B cell (primary cell): ENCODE data around the gene N4BP2L2. TPM values are rescaled to one million over a fixed set of nuclear protein-coding genes. Genes with fewer than 3 reads are reported as not detected.

ENCODE experiments used
- ATAC-seq: fragments of 200-7000 bp; cut with Tn5 transposase; one replicate; pipeline ENCODE4 v1.10.0; 2021; ENCODE audit warnings: low read depth, mild to moderate bottlenecking, moderate number of reproducible peaks, moderate library complexity
- CTCF ChIA-PET: fragments of 350-600 bp; sonication (Branson Sonifier 250); formaldehyde crosslinking; loops from one replicate; lab custom pipeline; 2021; ENCODE audit warnings: antibody characterized with exemption, inconsistent platforms; lab: Charles Lee
- POLR2A ChIA-PET: fragments of 350-600 bp; sonication (Branson Sonifier 250); formaldehyde crosslinking; loops from one replicate; lab custom pipeline; 2021; ENCODE audit warnings: antibody characterized with exemption; lab: Charles Lee
- DNase-seq: peaks from one replicate; pipeline ENCODE4 v3.0.0; 2013
- H2AFZ ChIP-seq: 2 replicates; pipeline ENCODE4 v1.6.1; 2012; ENCODE audit warnings: mild to moderate bottlenecking, low read depth, low read length; ENCODE audit not compliant: insufficient read depth, poor library complexity, severe bottlenecking
- H3K27ac ChIP-seq, 2 donors: 1 replicate in 1 of 2; 2 replicates in 1 of 2; pipeline ENCODE4 v1.5.1; 2012 to 2013; ENCODE audit warnings: low read length in 2 of 2, mild to moderate bottlenecking in 2 of 2, moderate library complexity in 1 of 2
- H3K27me3 ChIP-seq, 4 experiments: fragments of 200-600 bp in 1 of 4; sonication (generic) in 1 of 4; replicated peaks in 1 of 4; 1 replicate in 2 of 4; 2 replicates in 2 of 4; pipeline versions ENCODE4 v1.6.1 to v1.7.0; 2013 to 2016; ENCODE audit warnings: low read length in 3 of 4, mild to moderate bottlenecking in 2 of 4, mixed read lengths in 1 of 4, moderate library complexity in 1 of 4; ENCODE audit not compliant: insufficient read depth in 4 of 4, control insufficient read depth in 3 of 4; ENCODE audit errors: control extremely low read depth in 1 of 4
- H3K36me3 ChIP-seq, 2 experiments: replicated peaks in 1 of 2; 1 replicate in 1 of 2; 2 replicates in 1 of 2; pipeline versions ENCODE4 v1.6.1 to v1.7.1; 2013; ENCODE audit warnings: low read length in 1 of 2; ENCODE audit not compliant: insufficient read depth in 2 of 2, control insufficient read depth in 1 of 2; ENCODE audit errors: control extremely low read depth in 1 of 2, extremely low read depth in 1 of 2
- H3K4me1 ChIP-seq, 2 donors: fragments of 200-600 bp in 1 of 2; sonication (generic) in 1 of 2; 1 replicate in 1 of 2; 2 replicates in 1 of 2; pipeline versions ENCODE4 v1.5.1 to v1.6.1; 2013 to 2017; ENCODE audit warnings: low read length in 2 of 2; ENCODE audit not compliant: control insufficient read depth in 2 of 2, insufficient read depth in 2 of 2
- H3K4me2 ChIP-seq: replicated peaks from 2 replicates; pipeline ENCODE3; 2012; ENCODE audit warnings: mild to moderate bottlenecking, low read depth, low read length; ENCODE audit not compliant: poor library complexity, severe bottlenecking
- H3K4me3 ChIP-seq, 5 experiments: fragments of 200-600 bp in 1 of 5; sonication (generic) in 1 of 5; 1 replicate in 3 of 5; 2 replicates in 2 of 5; pipeline versions ENCODE4 v1.5.1 to v1.7.0; 2011 to 2016; ENCODE audit warnings: low read length in 4 of 5, mild to moderate bottlenecking in 4 of 5, low read depth in 2 of 5, control low read depth in 1 of 5, moderate library complexity in 1 of 5; ENCODE audit not compliant: insufficient read depth in 1 of 5; ENCODE audit errors: control extremely low read depth in 1 of 5, extremely low read depth in 1 of 5
- H3K79me2 ChIP-seq: fragments of 200-600 bp; sonication (generic); one replicate; pipeline ENCODE4 v1.6.0; 2016; ENCODE audit warnings: low read length; ENCODE audit not compliant: control insufficient read depth, insufficient read depth
- H3K9ac ChIP-seq: fragments of 200-600 bp; sonication (generic); 2 replicates; pipeline ENCODE4 v1.6.1; 2017; ENCODE audit warnings: mild to moderate bottlenecking, low read length, moderate library complexity
- H3K9me3 ChIP-seq, 3 donors: one replicate each; pipeline versions ENCODE4 v1.6.1 to v1.7.1; 2013; ENCODE audit warnings: low read length in 2 of 3; ENCODE audit not compliant: control insufficient read depth in 2 of 3, insufficient read depth in 1 of 3; ENCODE audit errors: control extremely low read depth in 1 of 3
- H4K20me1 ChIP-seq: 2 replicates; pipeline ENCODE4 v1.6.0; 2012; ENCODE audit warnings: mild to moderate bottlenecking, low read length; ENCODE audit not compliant: insufficient read depth, control insufficient read depth, poor library complexity, severe bottlenecking
- H3K27ac Mint-ChIP-seq: one replicate; pipeline ENCODE4 v1.8.0; 2021; ENCODE audit warnings: mixed read lengths
- H3K27me3 Mint-ChIP-seq: one replicate; pipeline ENCODE4 v1.8.0; 2021; ENCODE audit warnings: mixed read lengths
- H3K4me1 Mint-ChIP-seq: one replicate; pipeline ENCODE4 v1.8.0; 2021; ENCODE audit warnings: mixed read lengths
- H3K4me3 Mint-ChIP-seq: one replicate; pipeline ENCODE4 v1.8.0; 2021; ENCODE audit warnings: mixed read lengths
- H3K9me3 Mint-ChIP-seq: one replicate; pipeline ENCODE4 v1.8.0; 2022; ENCODE audit warnings: mixed read lengths; ENCODE audit not compliant: insufficient read depth
- EZH2 ChIP-seq: IDR thresholded peaks from 2 replicates; pipeline ENCODE4 v1.6.1; 2012; ENCODE audit warnings: borderline replicate concordance, low read depth, mild to moderate bottlenecking, moderate library complexity, low read length; ENCODE audit not compliant: insufficient read depth, poor library complexity, severe bottlenecking
- WGBS: methylation state at CpG from one replicate; pipeline ENCODE4 v1.1.5; 2013; ENCODE audit warnings: missing lambda C conversion rate; ENCODE audit not compliant: insufficient coverage; 5-methylcytosine and 5-hydroxymethylcytosine counted together
- intact Hi-C: fragments of 100-400 bp; cut with micrococcal nuclease; formaldehyde crosslinking; loops from one replicate; pipeline ENCODE4 v1.10.0; 2022
- polyA plus RNA-seq: library from polyadenylated mRNA; depleted of rRNA; stranded (reverse); fragments of >200 nt; gene quantifications from 2 replicates; pipeline ENCODE4 v1.2.3, GENCODE V29; 2012
- total RNA-seq, 2 donors: library from RNA; stranded (reverse); fragments of 120-200 nt in 1 of 2; gene quantifications; 1 replicate in 1 of 2; 2 replicates in 1 of 2; pipeline versions ENCODE4 v1.2.3 to v1.2.4, GENCODE V29; 2013 to 2022
- TF ChIP-seq, protein P1 (sequence below): fragments of 200-600 bp; IDR thresholded peaks from one replicate; pipeline ENCODE4 v1.8.0; 2022; ENCODE audit warnings: antibody characterized with exemption, mild to moderate bottlenecking

The N4BP2L2 gene
- total and polyA plus RNA-seq, 2 donors (not counting 1 experiment from before 2014, with no cell fraction given) = 63.9 to 239 TPM

DNA sequence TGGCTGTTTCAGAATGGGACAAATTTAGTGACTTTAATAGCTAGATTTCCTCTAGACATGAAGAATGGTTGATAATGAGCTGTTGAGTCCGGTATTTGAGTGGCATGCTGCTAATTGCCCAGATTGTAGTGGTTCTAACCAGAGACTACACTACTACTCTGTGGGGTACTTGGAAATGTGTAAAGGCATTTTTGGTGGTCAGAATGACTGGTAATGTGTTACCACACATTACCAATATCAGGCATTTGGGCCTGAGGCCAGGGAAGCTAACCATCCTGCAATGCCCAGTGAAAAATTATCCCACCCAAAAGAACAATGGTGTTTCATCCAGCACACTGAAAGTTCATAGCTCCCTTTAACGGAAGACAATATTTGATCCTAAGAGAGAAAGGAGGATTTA lies 93.1 kb downstream of the N4BP2L2 start:
- Histone ChIP-seq H3K4me3 (no peak overlapping the region), H3K27me3 (no peaks in the 10 kb centered on the region), H4K20me1 (no peaks in the 10 kb centered on the region), H3K27ac (no peak overlapping the region), H3K9ac (no peak overlapping the region), H3K4me2 (no peak overlapping the region), H2AFZ (no peak overlapping the region), H3K9me3 (no peaks in the 10 kb centered on the region), H3K36me3 (no peaks in the 10 kb centered on the region), H3K4me1 (peaks cover 13 to 15% of the 10 kb centered on the region in 2 donors), H3K79me2 (no peaks in the 10 kb centered on the region)
- no peak for ATAC-seq
- Mint-ChIP-seq H3K4me3 (no peak overlapping the region), H3K27ac (no peak overlapping the region), H3K27me3 (no peaks in the 10 kb centered on the region), H3K9me3 (no peaks in the 10 kb centered on the region), H3K4me1 (peaks cover 21% of the 10 kb centered on the region)
- no peak for TF ChIP-seq EZH2
- TF ChIP-seq, protein P1, sequence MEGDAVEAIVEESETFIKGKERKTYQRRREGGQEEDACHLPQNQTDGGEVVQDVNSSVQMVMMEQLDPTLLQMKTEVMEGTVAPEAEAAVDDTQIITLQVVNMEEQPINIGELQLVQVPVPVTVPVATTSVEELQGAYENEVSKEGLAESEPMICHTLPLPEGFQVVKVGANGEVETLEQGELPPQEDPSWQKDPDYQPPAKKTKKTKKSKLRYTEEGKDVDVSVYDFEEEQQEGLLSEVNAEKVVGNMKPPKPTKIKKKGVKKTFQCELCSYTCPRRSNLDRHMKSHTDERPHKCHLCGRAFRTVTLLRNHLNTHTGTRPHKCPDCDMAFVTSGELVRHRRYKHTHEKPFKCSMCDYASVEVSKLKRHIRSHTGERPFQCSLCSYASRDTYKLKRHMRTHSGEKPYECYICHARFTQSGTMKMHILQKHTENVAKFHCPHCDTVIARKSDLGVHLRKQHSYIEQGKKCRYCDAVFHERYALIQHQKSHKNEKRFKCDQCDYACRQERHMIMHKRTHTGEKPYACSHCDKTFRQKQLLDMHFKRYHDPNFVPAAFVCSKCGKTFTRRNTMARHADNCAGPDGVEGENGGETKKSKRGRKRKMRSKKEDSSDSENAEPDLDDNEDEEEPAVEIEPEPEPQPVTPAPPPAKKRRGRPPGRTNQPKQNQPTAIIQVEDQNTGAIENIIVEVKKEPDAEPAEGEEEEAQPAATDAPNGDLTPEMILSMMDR = no peak
- WGBS = no CpG with 5 or more reads among the region's 2 CpGs
- no peak for DNase-seq
- ChIA-PET POLR2A (no interaction called here), CTCF (interaction anchor here (1.0 to 1.6 kb wide), 4 partner anchors 37 to 536 kb away, joined by 3 to 4 read pairs (median 4); no protein-coding TSS in a partner anchor)
- intact Hi-C loops = loop anchor here (10.0 kb wide), 1 partner anchor 411 kb away; the partner anchor contains the start of gene FRY

DNA sequence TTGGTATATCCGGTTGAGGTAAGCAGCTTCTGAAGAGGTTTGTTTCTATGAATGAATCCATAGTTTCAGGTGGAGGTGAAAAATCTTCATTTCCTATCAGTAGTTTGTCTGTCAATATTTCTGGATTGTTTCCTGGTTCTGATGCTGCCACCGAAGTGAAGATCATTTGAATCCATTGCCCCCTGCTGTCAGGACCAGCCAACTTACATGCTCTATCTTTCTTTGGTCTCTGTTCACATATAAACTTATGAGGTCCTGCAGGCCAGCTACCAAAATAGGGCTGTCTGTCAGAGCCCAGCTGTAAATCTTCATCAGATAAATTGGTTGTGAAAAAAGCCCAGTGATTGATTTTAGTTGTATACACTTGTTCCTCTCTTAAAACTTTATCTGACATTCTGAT lies 95.5 kb downstream of the N4BP2L2 start:
- no CpG with 5 or more reads among the region's 2 CpGs for WGBS
- Histone ChIP-seq H3K27me3 (no peaks in the 10 kb centered on the region), H3K36me3 (no peaks in the 10 kb centered on the region), H3K9ac (no peak overlapping the region), H3K79me2 (no peaks in the 10 kb centered on the region), H4K20me1 (no peaks in the 10 kb centered on the region), H3K9me3 (no peaks in the 10 kb centered on the region), H3K4me2 (peak overlapping the region; percentile 49), H3K4me3 (no peak overlapping the region), H3K4me1 (peaks cover 13 to 15% of the 10 kb centered on the region in 2 donors), H2AFZ (peak overlapping the region; percentile 56), H3K27ac (peak overlapping the region; percentile 19 to 55)
- intact Hi-C loops = loop anchor here (1.0 to 10.0 kb wide), 8 partner anchors 15 to 533 kb away; partner anchors contain the start of genes BRCA2, FRY, N4BP2L1 and ZAR1L
- POLR2A ChIA-PET = interaction anchor here (1.6 kb wide), 1 partner anchor 15 kb away, joined by 4 read pairs; the partner anchor contains the start of gene N4BP2L1
- ATAC-seq = peak; percentile 88
- DNase-seq = peak; percentile 76
- TF ChIP-seq, protein P1 = peak; percentile 72
- no peak for TF ChIP-seq EZH2
- peak overlapping the region; percentile 12 for H3K4me3 Mint-ChIP-seq
- peak overlapping the region; percentile 67 for H3K27ac Mint-ChIP-seq
- no peaks in the 10 kb centered on the region for H3K27me3 Mint-ChIP-seq
- CTCF ChIA-PET = interaction anchor here (0.7 to 1.9 kb wide), 17 partner anchors 11 to 533 kb away, joined by 3 to 17 read pairs (median 3); partner anchors contain the start of genes BRCA2, N4BP2L1 and ZAR1L
- H3K4me1 Mint-ChIP-seq = peaks cover 21% of the 10 kb centered on the region
- no peaks in the 10 kb centered on the region for H3K9me3 Mint-ChIP-seq
